MG63 (cell line): ENCODE data around the gene PRICKLE3. TPM values are rescaled to one million over a fixed set of nuclear protein-coding genes. Genes with fewer than 3 reads are reported as not detected.
A peak's percentile ranks its signal among the peaks of the same experiment; 100 is the strongest.

Experiments
- DNase-seq: peaks from one replicate; pipeline ENCODE4 v3.0.0-alpha.2; 2020
- H3K27me3 ChIP-seq: fragments of 250-450 bp; sonication (Bioruptor Pico); 2 replicates; pipeline ENCODE4 v1.5.1; 2020; ENCODE audit warnings: mild to moderate bottlenecking, moderate library complexity
- H3K36me3 ChIP-seq: fragments of 250-450 bp; sonication (Bioruptor Pico); 2 replicates; pipeline ENCODE4 v1.5.1; 2020; ENCODE audit warnings: mild to moderate bottlenecking, moderate library complexity
- H3K4me3 ChIP-seq: fragments of 250-450 bp; sonication (Bioruptor Pico); 2 replicates; pipeline ENCODE4 v1.5.1; 2020; ENCODE audit warnings: mild to moderate bottlenecking, moderate library complexity
- H3K9me3 ChIP-seq: fragments of 250-450 bp; sonication (Bioruptor Pico); 2 replicates; pipeline ENCODE4 v1.5.1; 2020; ENCODE audit warnings: mild to moderate bottlenecking, moderate library complexity
- total RNA-seq: library from RNA; depleted of rRNA; stranded (reverse); fragments of >200 nt; shearing (Covaris generic); gene quantifications from 2 replicates; pipeline ENCODE4 v1.2.3, GENCODE V29; 2014; ENCODE audit warnings: low replicate concordance; rRNA removed

The PRICKLE3 gene, protein sequence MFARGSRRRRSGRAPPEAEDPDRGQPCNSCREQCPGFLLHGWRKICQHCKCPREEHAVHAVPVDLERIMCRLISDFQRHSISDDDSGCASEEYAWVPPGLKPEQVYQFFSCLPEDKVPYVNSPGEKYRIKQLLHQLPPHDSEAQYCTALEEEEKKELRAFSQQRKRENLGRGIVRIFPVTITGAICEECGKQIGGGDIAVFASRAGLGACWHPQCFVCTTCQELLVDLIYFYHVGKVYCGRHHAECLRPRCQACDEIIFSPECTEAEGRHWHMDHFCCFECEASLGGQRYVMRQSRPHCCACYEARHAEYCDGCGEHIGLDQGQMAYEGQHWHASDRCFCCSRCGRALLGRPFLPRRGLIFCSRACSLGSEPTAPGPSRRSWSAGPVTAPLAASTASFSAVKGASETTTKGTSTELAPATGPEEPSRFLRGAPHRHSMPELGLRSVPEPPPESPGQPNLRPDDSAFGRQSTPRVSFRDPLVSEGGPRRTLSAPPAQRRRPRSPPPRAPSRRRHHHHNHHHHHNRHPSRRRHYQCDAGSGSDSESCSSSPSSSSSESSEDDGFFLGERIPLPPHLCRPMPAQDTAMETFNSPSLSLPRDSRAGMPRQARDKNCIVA
- total RNA-seq, result 1.2 and 8.3 TPM in 2 replicates

DNA sequence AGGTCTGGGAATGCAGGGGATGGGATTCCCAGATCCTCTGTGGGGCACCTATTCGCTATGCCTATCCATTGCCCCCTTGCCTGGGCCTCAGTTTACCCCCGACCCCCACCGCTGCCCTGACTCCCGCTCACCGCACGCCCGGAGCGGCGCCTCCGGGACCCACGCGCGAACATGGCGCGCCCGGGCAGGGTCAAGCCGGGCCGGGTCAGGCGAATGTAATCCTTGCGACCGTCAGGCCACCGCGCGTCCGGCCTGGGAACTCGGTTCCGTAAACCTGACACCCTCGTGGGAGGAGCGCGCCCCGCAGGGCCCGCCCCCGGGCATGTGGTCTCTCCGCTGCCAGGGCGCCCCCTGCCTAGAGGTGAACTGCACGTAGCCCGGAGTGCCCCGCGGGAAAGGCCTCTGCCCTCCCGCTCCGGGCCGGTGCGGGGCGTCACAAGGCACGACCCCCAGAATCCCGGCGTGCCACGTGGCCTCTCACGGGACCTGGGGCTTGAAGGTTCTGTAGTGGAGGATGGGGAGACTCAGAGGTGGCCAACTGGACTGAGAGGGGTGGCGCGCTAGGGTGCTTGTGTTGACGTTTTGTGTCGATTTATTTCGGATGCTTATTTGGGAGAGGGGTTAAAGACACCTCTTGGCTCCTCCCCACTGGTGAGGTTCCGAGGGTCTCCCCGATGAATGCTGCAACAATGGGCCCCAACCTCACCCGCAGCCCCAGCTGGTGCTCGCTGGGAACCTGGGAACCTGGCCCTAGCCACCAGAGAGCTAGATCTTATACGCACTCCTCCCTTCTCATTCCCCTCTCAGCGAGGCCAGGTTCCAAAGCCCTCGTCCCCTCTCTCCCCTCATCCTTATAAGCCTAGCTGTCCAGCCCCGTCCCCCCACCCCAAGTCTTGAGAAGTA lies at the start of gene PRICKLE3:
Gene PRICKLE3, minus strand, starts transcription at position 249 of the 903 bp plus-strand sequence. Its CDS starts 76 bp downstream, at position 173.
- H3K9me3 ChIP-seq, result no peaks in the 10 kb centered on the region
- DNase-seq, result peak; percentile 82
- peaks cover 2% of the 10 kb centered on the region; the same call in 1 of the 2 replicates for H3K36me3 ChIP-seq
- no peaks in the 10 kb centered on the region for H3K27me3 ChIP-seq
- peak within 1 kb of the TSS; percentile 59 for H3K4me3 ChIP-seq

GRCh38 chrX:49233887-49234555 lies 47.8 kb upstream of the PRICKLE3 start:
- Histone ChIP-seq H3K4me3 (no peak overlapping the region), H3K36me3 (no peaks in the 10 kb centered on the region)

DNA sequence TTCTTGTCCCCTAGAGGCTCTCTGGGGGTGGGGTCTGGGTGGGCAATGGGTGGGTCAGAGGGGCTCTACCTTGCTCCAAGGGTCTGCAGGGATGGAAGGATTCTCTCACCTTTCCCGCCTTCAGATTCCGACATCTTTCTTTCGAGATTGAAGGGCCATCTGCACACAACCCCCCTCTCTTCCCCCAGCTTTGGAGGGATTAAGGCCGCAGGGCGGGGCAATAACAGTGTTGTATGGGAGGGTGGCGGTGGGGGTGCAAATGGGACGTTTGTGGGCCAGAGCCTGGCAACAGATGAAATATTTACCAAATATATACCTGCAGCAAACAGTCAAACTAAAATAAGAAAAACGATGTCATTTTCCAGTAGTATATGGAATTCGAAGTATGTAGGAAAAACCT lies 47.0 kb upstream of the PRICKLE3 start, which contains the start of gene CACNA1F:
Gene CACNA1F, minus strand, starts transcription at position 165 of the 400 bp plus-strand sequence. Its CDS starts 31 bp downstream, at position 134.
- Histone ChIP-seq H3K27me3 (no peaks in the 10 kb centered on the region), H3K9me3 (no peaks in the 10 kb centered on the region), H3K4me3 (no peak within 1 kb of the TSS), H3K36me3 (no peaks in the 10 kb centered on the region)
- no peak for DNase-seq

More at GRCh38 chrX:49233887-49234555, 47.8 kb upstream of the PRICKLE3 start:
- DNase-seq, result no peak
- H3K9me3 ChIP-seq, result no peaks in the 10 kb centered on the region
- H3K27me3 ChIP-seq, result no peaks in the 10 kb centered on the region

DNA sequence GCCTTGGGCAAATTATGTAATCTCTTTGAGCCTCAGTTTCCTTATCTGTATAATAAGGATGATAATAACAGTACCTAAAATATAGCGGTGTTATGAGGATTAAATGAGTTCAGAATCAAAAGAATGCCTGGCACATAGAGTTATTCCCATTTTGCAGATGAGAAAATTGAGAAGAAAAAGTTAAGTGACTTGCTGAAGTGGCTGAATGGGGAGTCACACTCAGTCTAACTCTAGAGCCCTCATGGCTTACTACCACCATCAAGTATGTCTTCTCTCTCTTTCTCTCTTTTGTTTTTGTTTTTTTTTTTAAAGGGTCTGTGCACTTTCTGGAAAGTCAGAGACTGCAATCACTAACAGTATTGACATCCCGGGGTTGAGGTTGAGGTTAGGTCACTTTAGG lies 46.4 kb upstream of the PRICKLE3 start:
- no peaks in the 10 kb centered on the region for H3K36me3 ChIP-seq
- DNase-seq, result no peak
- no peak overlapping the region for H3K4me3 ChIP-seq
- H3K9me3 ChIP-seq, result no peaks in the 10 kb centered on the region
- no peaks in the 10 kb centered on the region for H3K27me3 ChIP-seq

DNA sequence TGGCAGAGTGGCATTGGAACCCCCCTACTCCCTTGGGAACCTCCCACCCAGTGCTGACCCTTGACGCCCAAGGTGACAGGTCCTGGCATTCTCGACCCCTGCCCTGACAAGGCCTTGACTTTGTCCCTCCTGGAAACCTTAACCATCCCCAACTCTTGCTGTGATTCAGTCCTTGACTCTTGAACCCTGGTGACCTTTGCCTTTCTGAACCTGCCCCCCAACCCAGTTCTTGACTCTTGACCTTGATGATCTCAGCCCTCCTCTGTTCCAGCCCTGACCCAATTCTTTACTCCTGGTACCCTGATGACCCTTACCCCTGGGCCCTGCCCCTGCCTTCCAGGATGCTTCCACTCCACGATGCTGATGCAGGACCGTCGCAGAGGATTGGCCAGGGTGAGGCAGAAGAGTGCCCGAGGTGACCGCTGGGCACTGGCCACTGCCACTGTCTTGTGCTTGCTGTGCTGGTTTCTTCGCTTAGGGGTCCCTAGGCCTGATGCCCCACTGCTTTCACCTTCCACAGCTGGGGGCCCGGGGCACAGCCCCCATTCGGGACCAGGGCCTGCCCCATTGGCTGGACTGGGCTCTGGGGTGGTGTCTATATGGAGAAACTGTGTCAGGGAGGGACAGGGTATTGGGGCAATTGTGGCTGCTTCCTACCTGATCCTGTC lies 45.3 kb upstream of the PRICKLE3 start:
- no peak for DNase-seq
- no peak overlapping the region for H3K4me3 ChIP-seq

GRCh38 chrX:49230500-49231232 lies 44.5 kb upstream of the PRICKLE3 start:
- Histone ChIP-seq H3K4me3 (no peak overlapping the region), H3K9me3 (no peaks in the 10 kb centered on the region), H3K27me3 (no peaks in the 10 kb centered on the region), H3K36me3 (no peaks in the 10 kb centered on the region)
- DNase-seq, result no peak

More for the DNA sequence above, 45.3 kb upstream of the PRICKLE3 start:
- no peaks in the 10 kb centered on the region for H3K27me3 ChIP-seq
- no peaks in the 10 kb centered on the region for H3K9me3 ChIP-seq
- H3K36me3 ChIP-seq, result no peaks in the 10 kb centered on the region

DNA sequence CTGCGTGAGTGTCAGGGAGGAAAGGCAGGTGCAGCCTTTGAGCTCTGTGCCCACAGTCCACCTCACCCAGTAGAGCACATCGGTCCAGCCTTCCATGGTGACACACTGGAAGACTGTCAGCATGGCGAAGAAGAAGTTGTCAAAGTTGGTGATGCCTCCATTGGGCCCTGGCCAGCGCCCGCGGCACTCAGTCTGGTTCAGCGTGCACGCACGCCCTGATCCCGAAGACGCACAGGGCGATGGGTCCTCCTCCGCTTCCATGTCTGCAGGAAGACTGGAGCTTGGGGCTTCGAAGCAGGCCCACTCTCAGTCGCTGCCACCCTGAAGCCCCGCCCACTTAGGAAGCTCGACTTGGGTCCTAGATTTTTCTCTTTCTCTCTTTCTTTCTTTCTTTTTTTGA lies 42.0 kb upstream of the PRICKLE3 start:
- DNase-seq, result no peak
- no peaks in the 10 kb centered on the region for H3K27me3 ChIP-seq
- no peaks in the 10 kb centered on the region for H3K36me3 ChIP-seq
- no peak overlapping the region for H3K4me3 ChIP-seq
- H3K9me3 ChIP-seq, result no peaks in the 10 kb centered on the region

DNA sequence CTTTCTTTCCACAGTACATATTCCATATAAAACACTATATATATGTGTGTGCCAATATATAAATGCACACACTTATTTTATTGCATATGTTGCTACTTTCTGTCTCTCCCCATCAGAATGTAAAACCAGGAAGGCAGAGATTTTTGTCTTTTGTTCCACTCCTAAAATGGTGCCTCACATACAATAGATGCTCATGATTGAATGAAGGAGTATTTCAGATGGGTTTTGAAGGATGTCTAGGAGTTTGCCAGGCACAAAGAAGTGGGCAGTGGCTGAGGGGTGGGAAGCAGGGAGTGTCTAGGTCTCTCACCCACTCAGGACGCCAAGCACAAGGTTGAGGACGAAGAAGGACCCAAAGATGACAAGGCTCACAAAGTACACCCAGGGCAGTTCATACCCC lies 41.6 kb upstream of the PRICKLE3 start:
- no peak for DNase-seq
- H3K4me3 ChIP-seq, result no peak overlapping the region
- no peaks in the 10 kb centered on the region for H3K36me3 ChIP-seq
- H3K27me3 ChIP-seq, result no peaks in the 10 kb centered on the region
- no peaks in the 10 kb centered on the region for H3K9me3 ChIP-seq

GRCh38 chrX:49226946-49227345 lies 40.8 kb upstream of the PRICKLE3 start:
- Histone ChIP-seq H3K36me3 (no peaks in the 10 kb centered on the region), H3K9me3 (no peaks in the 10 kb centered on the region), H3K27me3 (no peaks in the 10 kb centered on the region), H3K4me3 (no peak overlapping the region)
- DNase-seq, result no peak

DNA sequence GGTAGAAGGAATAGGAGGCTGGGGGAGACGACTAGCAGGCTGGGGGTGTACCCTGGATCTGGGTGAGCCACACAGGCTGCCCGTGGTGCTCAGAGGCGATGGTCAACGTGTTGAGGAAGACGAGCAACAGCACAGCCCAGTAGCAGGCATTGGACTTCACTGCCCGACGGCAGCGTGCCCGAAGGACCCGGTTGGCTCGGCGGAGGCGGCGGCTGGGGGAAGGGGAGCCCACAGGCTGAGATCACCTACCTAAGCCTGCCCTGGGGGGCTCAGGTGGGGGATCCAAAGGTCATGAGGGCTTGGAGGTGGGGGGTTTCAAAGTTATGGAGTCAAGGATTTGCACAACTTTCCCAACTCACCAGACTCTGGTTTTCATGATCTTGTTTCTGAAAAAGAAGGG lies 39.7 kb upstream of the PRICKLE3 start:
- H3K36me3 ChIP-seq, result no peaks in the 10 kb centered on the region
- no peaks in the 10 kb centered on the region for H3K9me3 ChIP-seq
- DNase-seq, result no peak
- no peak overlapping the region for H3K4me3 ChIP-seq
- no peaks in the 10 kb centered on the region for H3K27me3 ChIP-seq

- no peaks in the 10 kb centered on the region for H3K27me3 ChIP-seq
- DNase-seq, result no peak
- H3K36me3 ChIP-seq, result no peaks in the 10 kb centered on the region
- H3K9me3 ChIP-seq, result no peaks in the 10 kb centered on the region
- H3K4me3 ChIP-seq, result no peak overlapping the region
Measured at GRCh38 chrX:49221868-49222267, 35.7 kb upstream of the PRICKLE3 start.

DNA sequence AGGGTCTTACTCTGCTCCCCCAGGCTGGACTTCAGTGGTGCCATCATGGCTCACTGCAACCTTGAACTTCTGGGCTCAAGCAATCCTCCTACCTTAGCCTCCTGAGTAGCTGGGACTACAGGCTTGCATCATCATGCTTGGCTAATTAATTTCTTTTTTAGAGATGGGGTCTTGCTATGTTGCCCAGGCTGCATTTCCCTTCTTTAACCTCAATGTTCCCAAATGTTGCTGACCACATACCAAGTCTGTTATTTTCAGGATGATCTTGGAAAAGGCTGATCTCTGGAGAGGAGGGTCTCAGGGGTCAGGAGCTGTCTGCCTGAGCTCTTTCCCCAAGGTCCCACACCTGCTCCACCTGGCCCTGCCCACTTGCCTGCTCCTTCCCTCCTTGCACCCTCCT lies 33.9 kb upstream of the PRICKLE3 start:
- no peak for DNase-seq
- H3K4me3 ChIP-seq, result no peak overlapping the region
- no peaks in the 10 kb centered on the region for H3K9me3 ChIP-seq
- H3K27me3 ChIP-seq, result no peaks in the 10 kb centered on the region
- H3K36me3 ChIP-seq, result no peaks in the 10 kb centered on the region

- DNase-seq, result no peak
- Histone ChIP-seq H3K36me3 (no peaks in the 10 kb centered on the region), H3K9me3 (no peaks in the 10 kb centered on the region), H3K4me3 (no peak overlapping the region), H3K27me3 (no peaks in the 10 kb centered on the region)
Measured at GRCh38 chrX:49214996-49215526, 28.9 kb upstream of the PRICKLE3 start.

DNA sequence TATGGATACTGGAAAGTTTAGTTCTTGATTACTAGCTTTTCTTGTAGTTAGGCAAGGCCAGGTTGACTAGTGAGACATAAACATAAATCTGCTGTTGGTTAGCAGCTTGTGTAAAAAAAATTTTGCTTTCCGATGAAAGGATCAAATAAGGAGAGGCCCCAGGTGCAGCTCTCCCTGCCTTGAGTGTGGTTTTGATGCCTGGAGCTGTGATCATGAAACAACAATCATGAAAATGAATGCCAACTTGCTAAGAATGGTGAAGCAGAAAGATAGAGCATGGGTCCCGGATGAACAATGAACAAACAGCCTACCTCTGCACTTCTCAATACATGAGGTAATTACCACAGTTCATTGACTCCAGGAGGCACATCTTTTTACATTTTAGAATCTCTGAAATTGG lies 28.2 kb upstream of the PRICKLE3 start:
- Histone ChIP-seq H3K36me3 (no peaks in the 10 kb centered on the region), H3K27me3 (no peaks in the 10 kb centered on the region), H3K9me3 (no peaks in the 10 kb centered on the region), H3K4me3 (no peak overlapping the region)
- DNase-seq, result no peak

GRCh38 chrX:49212861-49213260 lies 26.7 kb upstream of the PRICKLE3 start:
- Histone ChIP-seq H3K36me3 (no peaks in the 10 kb centered on the region), H3K9me3 (no peaks in the 10 kb centered on the region), H3K4me3 (no peak overlapping the region), H3K27me3 (no peaks in the 10 kb centered on the region)
- DNase-seq, result no peak
